Endothelial cell of umbilical vein (primary cell): ENCODE measurements around the gene SERINC2. TPM values are rescaled to one million over a fixed set of nuclear protein-coding genes. Genes with fewer than 3 reads are reported as not detected.

Experiments
- BruUV-seq: library from RNA; stranded (reverse); fragments of 400-500 nt; replicated peaks from 2 replicates; lab custom pipeline; 2021; lab: Mats Ljungman, UMichigan
- CTCF ChIA-PET: fragments of 300-600, 350-600 bp; sonication (Branson Sonifier 250); formaldehyde crosslinking; loops from one replicate; lab custom pipeline; 2021; ENCODE audit warnings: antibody characterized with exemption, inconsistent platforms; lab: Charles Lee
- POLR2A ChIA-PET: fragments of 300-600, 350-600 bp; sonication (Branson Sonifier 250); formaldehyde crosslinking; loops from one replicate; lab custom pipeline; 2021; ENCODE audit warnings: antibody characterized with exemption, inconsistent platforms; lab: Charles Lee
- DNase-seq: peaks from one replicate; pipeline ENCODE4 v3.0.0-alpha.2; 2011; ENCODE audit warnings: low read depth, low spot score
- FAIRE-seq: peaks from 2 replicates; lab custom pipeline; 2011; peaks lifted over from hg19 to GRCh38; lab: Jason Lieb, UNC
- H2AFZ ChIP-seq: 2 replicates; pipeline ENCODE4 v1.6.0; 2012; ENCODE audit warnings: low read depth, low read length, control low read depth, inconsistent platforms
- H3K27ac ChIP-seq: 2 replicates; pipeline ENCODE4 v1.5.1; 2011; ENCODE audit warnings: low read depth, mild to moderate bottlenecking, control low read depth, low read length, moderate library complexity; ENCODE audit not compliant: insufficient read depth
- H3K27me3 ChIP-seq, 2 experiments: 2 replicates each; pipeline versions ENCODE4 v1.6.0 to v1.6.1; 2011; ENCODE audit warnings: low read length in 2 of 2, mixed read lengths in 1 of 2; ENCODE audit not compliant: control insufficient read depth in 2 of 2, insufficient read depth in 2 of 2
- H3K36me3 ChIP-seq, 2 experiments: 2 replicates in 1 of 2; 3 replicates in 1 of 2; pipeline ENCODE4 v1.5.1; 2011; ENCODE audit warnings: low read length in 2 of 2, mild to moderate bottlenecking in 1 of 2, moderate library complexity in 1 of 2; ENCODE audit not compliant: control insufficient read depth in 2 of 2, insufficient read depth in 2 of 2; ENCODE audit errors: extremely low read depth in 1 of 2
- H3K4me1 ChIP-seq: 3 replicates; pipeline ENCODE4 v1.5.1; 2011; ENCODE audit warnings: mild to moderate bottlenecking, low read length; ENCODE audit not compliant: control insufficient read depth, insufficient read depth; ENCODE audit errors: extremely low read depth
- H3K4me2 ChIP-seq: 2 replicates; pipeline ENCODE4 v1.6.1; 2011; ENCODE audit warnings: low read length, control low read depth, mixed read lengths; ENCODE audit not compliant: insufficient read depth
- H3K4me3 ChIP-seq, 3 experiments: fragments of 200-600 bp in 1 of 3; sonication (generic), shearing (Covaris generic) in 1 of 3; replicated peaks in 1 of 3; 2 replicates each; pipeline ENCODE4 v1.5.1; 2011 to 2016; ENCODE audit warnings: control low read depth in 3 of 3, low read length in 3 of 3, mild to moderate bottlenecking in 2 of 3, inconsistent platforms in 1 of 3, low read depth in 1 of 3, moderate library complexity in 1 of 3; ENCODE audit not compliant: insufficient read depth in 1 of 3
- H3K79me2 ChIP-seq: 2 replicates; pipeline ENCODE4 v1.6.0; 2012; ENCODE audit warnings: low read length, inconsistent platforms; ENCODE audit not compliant: control insufficient read depth, insufficient read depth
- H3K9ac ChIP-seq: replicated peaks from 2 replicates; pipeline ENCODE3; 2011; ENCODE audit warnings: low read length, control low read depth; ENCODE audit not compliant: insufficient read depth; ENCODE audit errors: extremely low read depth
- H3K9me1 ChIP-seq: replicated peaks from 3 replicates; pipeline ENCODE4 v1.6.0; 2011; ENCODE audit warnings: mild to moderate bottlenecking, low read length; ENCODE audit not compliant: control insufficient read depth, insufficient read depth; ENCODE audit errors: extremely low read depth
- H3K9me3 ChIP-seq: replicated peaks from 2 replicates; pipeline ENCODE4 v1.5.1; 2012; ENCODE audit warnings: low read length, inconsistent platforms; ENCODE audit not compliant: control insufficient read depth, insufficient read depth
- H4K20me1 ChIP-seq: replicated peaks from 2 replicates; pipeline ENCODE3; 2011; ENCODE audit warnings: mild to moderate bottlenecking, low read length; ENCODE audit not compliant: control insufficient read depth, insufficient read depth; ENCODE audit errors: extremely low read depth
- CTCF ChIP-seq, 2 donors: IDR thresholded peaks; 1 replicate in 1 of 2; 2 replicates in 1 of 2; pipeline ENCODE4 v1.5.1; 2011; ENCODE audit warnings: low read length in 2 of 2, mild to moderate bottlenecking in 2 of 2, moderate library complexity in 2 of 2, control low read depth in 1 of 2, inconsistent platforms in 1 of 2, low read depth in 1 of 2; ENCODE audit not compliant: insufficient read depth in 1 of 2; ENCODE audit errors: extremely low read depth in 1 of 2
- EZH2 ChIP-seq: IDR thresholded peaks from 2 replicates; pipeline ENCODE4 v1.6.1; 2012; ENCODE audit warnings: borderline replicate concordance, low read depth, mild to moderate bottlenecking, moderate library complexity, low read length, inconsistent platforms; ENCODE audit not compliant: severe bottlenecking
- FOS ChIP-seq: IDR thresholded peaks from 2 replicates; pipeline ENCODE4 v1.6.1; 2011; ENCODE audit warnings: mild to moderate bottlenecking, low read length, moderate library complexity, borderline replicate concordance; ENCODE audit not compliant: insufficient read depth
- GATA2 ChIP-seq: IDR thresholded peaks from 2 replicates; pipeline ENCODE4 v1.7.0; 2011; ENCODE audit warnings: low read depth, mild to moderate bottlenecking, moderate library complexity, mixed read lengths, low read length; ENCODE audit not compliant: insufficient read length, insufficient read depth
- JUN ChIP-seq: IDR thresholded peaks from 2 replicates; pipeline ENCODE4 v1.6.1; 2011; ENCODE audit warnings: borderline replicate concordance, low read depth; ENCODE audit not compliant: insufficient read length, insufficient read depth
- MAX ChIP-seq: IDR thresholded peaks from 2 replicates; pipeline ENCODE4 v1.6.1; 2011; ENCODE audit not compliant: insufficient read depth, insufficient read length
- MYC ChIP-seq: IDR thresholded peaks from one replicate; pipeline ENCODE4 v1.6.1; 2011; ENCODE audit warnings: mild to moderate bottlenecking, low read depth, low read length
- POLR2A ChIP-seq: IDR thresholded peaks from 2 replicates; pipeline ENCODE4 v1.6.1; 2012; ENCODE audit warnings: low read depth, mild to moderate bottlenecking, control low read depth, low read length
- POLR2AphosphoS5 ChIP-seq: IDR thresholded peaks from 2 replicates; pipeline ENCODE4 v1.6.1; 2012; ENCODE audit warnings: low read depth, mild to moderate bottlenecking, control low read depth, low read length, moderate library complexity; ENCODE audit not compliant: insufficient read depth
- dilution Hi-C: fragments of 300-500 bp; cut with MboI; formaldehyde crosslinking; loops from one replicate; pipeline ENCODE4 v1.15.0; 2019; ENCODE audit warnings: low sequenced_read_pairs; ENCODE audit not compliant: extremely low pct_ligation_motif_present
- intact Hi-C: fragments of 100-400 bp; cut with micrococcal nuclease; formaldehyde crosslinking; loops from one replicate; pipeline ENCODE4 v1.10.0; 2022
- polyA plus RNA-seq, 4 experiments: library from polyadenylated mRNA; depleted of rRNA in 3 of 4; stranded (reverse) in 3 of 4; unstranded in 1 of 4; fragments of >200 nt; gene quantifications; 2 replicates each; pipeline versions ENCODE4 v1.2.1 to v1.2.3, GENCODE V29; 2011 to 2012; ENCODE audit warnings: missing spikeins in 1 of 4
- total RNA-seq: library from RNA; stranded (reverse); gene quantifications from 2 replicates; pipeline ENCODE4 v1.2.3, GENCODE V29; 2021

Gene SERINC2
- total and polyA plus RNA-seq, 2 donors (not counting 3 experiments of a cell fraction or from before 2014, with no cell fraction given), result 19.4 to 34.6 TPM

GRCh38 chr1:31408788-31409318 lies 4.2 kb upstream of the SERINC2 start:
- no peak for DNase-seq
- intact Hi-C loops (no loop called here), dilution Hi-C loops (no loop called here)
- no peak for TF ChIP-seq EZH2
- TF ChIP-seq CTCF (IDR thresholded peaks at IDR 0.05; ENCODE audit: extremely low read depth in 1 of 2, insufficient read depth in 1 of 2, low read depth in 1 of 2, low read length in 2 of 2), result no peak
- TF ChIP-seq GATA2, result no peak
- no peak for TF ChIP-seq FOS
- no peak for TF ChIP-seq MYC
- no peak for TF ChIP-seq POLR2A
- no peak for TF ChIP-seq MAX
- TF ChIP-seq JUN, result no peak
- no peak for TF ChIP-seq POLR2AphosphoS5
- H3K9ac ChIP-seq, result no peak overlapping the region
- BruUV-seq, result no TSS peak
- CTCF ChIA-PET, result interaction anchor here (1.2 to 1.9 kb wide), 3 partner anchors 12 to 16 kb away, joined by 3 to 9 read pairs (median 4); no protein-coding TSS in a partner anchor
- peaks cover 9 to 26% of the 10 kb centered on the region in 2 experiments for H3K27me3 ChIP-seq
- H3K79me2 ChIP-seq, result no peaks in the 10 kb centered on the region
- no peaks in the 10 kb centered on the region for H3K9me1 ChIP-seq
- no peaks in the 10 kb centered on the region for H4K20me1 ChIP-seq
- H3K27ac ChIP-seq, result no peak overlapping the region
- no peak for FAIRE-seq
- peaks cover 5% of the 10 kb centered on the region for H3K4me1 ChIP-seq
- no peak overlapping the region for H3K4me3 ChIP-seq
- H3K9me3 ChIP-seq, result no peaks in the 10 kb centered on the region
- no peak overlapping the region for H2AFZ ChIP-seq
- POLR2A ChIA-PET, result no interaction called here
- no peak overlapping the region for H3K4me2 ChIP-seq
- no peaks in the 10 kb centered on the region for H3K36me3 ChIP-seq
